Dermis lymphatic vessel endothelial cell (primary cell): ENCODE data around the gene S100A10. TPM values are rescaled to one million over a fixed set of nuclear protein-coding genes. Genes with fewer than 3 reads are reported as not detected.

ENCODE experiments used
- total RNA-seq: library from RNA; depleted of rRNA; stranded (reverse); fragments of >200 nt; gene quantifications from 2 replicates; pipeline ENCODE4 v1.2.1, GENCODE V29; 2014

Gene S100A10
- total RNA-seq = 190 and 241 TPM in 2 replicates

GRCh38 chr1:151993734-151994496, at the start of gene S100A10:
Gene S100A10, minus strand, starts transcription at chr1:151993859. Its CDS starts 7,629 bp downstream, at chr1:151986230.

GRCh38 chr1:152036267-152037216, 42.9 kb upstream of the S100A10 start, which contains the start of gene S100A11:
Gene S100A11, minus strand, starts transcription at chr1:152037004. Its CDS starts 89 bp downstream, at chr1:152036915.

Other genes starting within 250 kb of the S100A10 start
- 111 TPM in 2 replicates for gene MRPL9, start 230.4 kb downstream of the S100A10 start, total RNA-seq
- gene TDRKH, start 203.4 kb downstream of the S100A10 start, total RNA-seq = 3.8 and 3.9 TPM in 2 replicates
- not detected in 2 replicates for gene LINGO4, start 188.4 kb downstream of the S100A10 start, total RNA-seq
- not detected in 2 replicates for gene RORC, start 162.1 kb downstream of the S100A10 start, total RNA-seq
- gene C2CD4D, start 154.0 kb downstream of the S100A10 start, total RNA-seq = 0.11 and 0.26 TPM in 2 replicates
- gene THEM5, start 140.1 kb downstream of the S100A10 start, total RNA-seq = 0.33 and 0.34 TPM in 2 replicates
- gene THEM4, start 84.3 kb downstream of the S100A10 start, total RNA-seq = 5.0 and 7.7 TPM in 2 replicates
- gene S100A11, start 43.1 kb upstream of the S100A10 start, total RNA-seq = 10.9 TPM in 2 replicates
- gene TCHHL1, start 95.2 kb upstream of the S100A10 start, total RNA-seq = not detected in 2 replicates
- under 0.01 and 0.11 TPM in 2 replicates for gene TCHH, start 121.6 kb upstream of the S100A10 start, total RNA-seq
- gene RPTN, start 165.4 kb upstream of the S100A10 start, total RNA-seq = not detected in 2 replicates
- gene HRNR, start 230.3 kb upstream of the S100A10 start, total RNA-seq = not detected in 2 replicates